ENCODE data around the gene ROCK2. TPM values are rescaled to one million over a fixed set of nuclear protein-coding genes. Genes with fewer than 3 reads are reported as not detected.

The ROCK2 gene
- total and polyA plus RNA-seq, 2 of the 8 experiments (the other 6 are each of a cell fraction or from before 2014, with no cell fraction given) = 2.7 to 29.0 TPM

GRCh38 chr2:11141319-11141718 is 203.1 kb downstream of the ROCK2 start (continued):
- no peak for TF ChIP-seq CHD7 (IDR thresholded peaks at IDR 0.05; ENCODE audit: insufficient replicate concordance, low read length)
- no peak for TF ChIP-seq NRF1 (IDR thresholded peaks at IDR 0.05; ENCODE audit: low read depth, low read length)
- TF ChIP-seq ZNF274 (IDR thresholded peaks at IDR 0.05; ENCODE audit: borderline replicate concordance, extremely low read depth, low read length) = no peak
- TF ChIP-seq RAD21 (IDR thresholded peaks at IDR 0.05 in 1 of 2, conservative IDR thresholded peaks at IDR 0.05 in 1 of 2; ENCODE audit: low read depth in 2 of 2, low read length in 2 of 2) = no peak
- TF ChIP-seq CHD2 (IDR thresholded peaks at IDR 0.05; ENCODE audit: low read length) = no peak
- no peak for TF ChIP-seq RXRA (IDR thresholded peaks at IDR 0.05; ENCODE audit: insufficient read depth, low read depth, low read length)
- TF ChIP-seq CHD1 (IDR thresholded peaks at IDR 0.05; ENCODE audit: low read depth, low read length) = no peak
- TF ChIP-seq GTF2F1 (IDR thresholded peaks at IDR 0.05; ENCODE audit: borderline replicate concordance, low read depth, low read length) = no peak
- no peak for TF ChIP-seq NANOG (IDR thresholded peaks at IDR 0.05; ENCODE audit: insufficient read depth, low read depth, low read length, poor library complexity, severe bottlenecking)

Data from H1 (cell line).